Activated B cell treated with CpG ODN at 0.5 μM for 24 hours (primary cell): Measurements from ENCODE around the gene CDC26. TPM values are rescaled to one million over a fixed set of nuclear protein-coding genes. Genes with fewer than 3 reads are reported as not detected.
"Not testable (repeated sequence)": the region's sequence is repeated elsewhere in the genome, so short reads cannot be mapped to it uniquely, and the experiment has no call there.

Source experiments
- ATAC-seq: fragments of 200-7000 bp; cut with Tn5 transposase; one replicate; pipeline ENCODE4 v1.10.0; 2021; ENCODE audit warnings: low read depth, mild to moderate bottlenecking, moderate library complexity
- CTCF ChIA-PET: fragments of 350-600 bp; sonication (Branson Sonifier 250); formaldehyde crosslinking; loops from one replicate; lab custom pipeline; 2021; ENCODE audit warnings: antibody characterized with exemption; lab: Charles Lee
- POLR2A ChIA-PET: fragments of 350-600 bp; sonication (Branson Sonifier 250); formaldehyde crosslinking; loops from one replicate; lab custom pipeline; 2021; ENCODE audit warnings: antibody characterized with exemption; lab: Charles Lee
- DNase-seq: peaks from one replicate; pipeline ENCODE4 v3.0.0; 2022
- H3K27ac Mint-ChIP-seq: one replicate; pipeline ENCODE4 v1.8.0; 2020; ENCODE audit warnings: mixed read lengths
- H3K27me3 Mint-ChIP-seq: one replicate; pipeline ENCODE4 v1.8.0; 2021; ENCODE audit warnings: mixed read lengths
- H3K36me3 Mint-ChIP-seq: one replicate; pipeline ENCODE4 v1.8.0; 2021; ENCODE audit warnings: low read depth, mixed read lengths
- H3K4me1 Mint-ChIP-seq: one replicate; pipeline ENCODE4 v1.8.0; 2021; ENCODE audit warnings: mixed read lengths
- H3K4me3 Mint-ChIP-seq: one replicate; pipeline ENCODE4 v1.8.0; 2020; ENCODE audit warnings: mild to moderate bottlenecking, mixed read lengths
- H3K9me3 Mint-ChIP-seq: one replicate; pipeline ENCODE4 v1.8.0; 2020; ENCODE audit warnings: mixed read lengths
- CTCF ChIP-seq: fragments of 200-600 bp; IDR thresholded peaks from one replicate; pipeline ENCODE4 v1.8.0; 2022; ENCODE audit warnings: antibody characterized with exemption, mild to moderate bottlenecking
- intact Hi-C: fragments of 100-400 bp; cut with micrococcal nuclease; formaldehyde crosslinking; loops from one replicate; pipeline ENCODE4 v1.15.1; 2024
- total RNA-seq: library from RNA; stranded (reverse); gene quantifications from 2 replicates; pipeline ENCODE4 v1.2.3, GENCODE V29; 2022

Gene CDC26
- total RNA-seq, 1 donor from 2014 or later, result 30.4 TPM

- Mint-ChIP-seq H3K27me3 (no peaks in the 10 kb centered on the region), H3K4me1 (no peaks in the 10 kb centered on the region), H3K36me3 (peaks cover 2% of the 10 kb centered on the region), H3K9me3 (no peaks in the 10 kb centered on the region), H3K4me3 (no peak overlapping the region), H3K27ac (no peak overlapping the region)
- ATAC-seq (no peak), DNase-seq (no peak)
- intact Hi-C loops, result no loop called here
- no peak for TF ChIP-seq CTCF
- POLR2A ChIA-PET, result no interaction called here
- CTCF ChIA-PET, result no interaction called here
These were observed 24.6 kb downstream of the CDC26 start for GRCh38 chr9:113250807-113251206.

DNA sequence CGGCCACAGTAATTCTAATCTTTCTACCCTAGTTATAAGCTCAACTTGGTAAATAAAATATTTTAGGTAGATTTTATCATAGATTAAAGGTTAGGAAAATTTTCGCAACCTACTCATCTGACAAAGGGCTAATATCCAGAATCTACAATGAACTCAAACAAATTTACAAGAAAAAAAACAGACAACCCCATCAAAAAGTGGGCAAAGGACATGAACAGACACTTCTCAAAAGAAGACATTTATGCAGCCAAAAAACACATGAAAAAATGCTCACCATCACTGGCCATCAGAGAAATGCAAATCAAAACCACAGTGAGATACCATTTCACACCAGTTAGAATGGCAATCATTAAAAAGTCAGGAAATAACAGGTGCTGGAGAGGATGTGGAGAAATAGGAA lies 25.7 kb downstream of the CDC26 start:
- ATAC-seq, H3K27me3 Mint-ChIP-seq, H3K4me1 Mint-ChIP-seq, DNase-seq, H3K36me3 Mint-ChIP-seq, POLR2A ChIA-PET, H3K9me3 Mint-ChIP-seq, intact Hi-C loops, H3K4me3 Mint-ChIP-seq, H3K27ac Mint-ChIP-seq, CTCF ChIA-PET: not testable (repeated sequence)

- Mint-ChIP-seq H3K4me3 (no peak overlapping the region), H3K27ac (no peak overlapping the region), H3K4me1 (peaks cover 3% of the 10 kb centered on the region), H3K9me3 (no peaks in the 10 kb centered on the region), H3K27me3 (no peaks in the 10 kb centered on the region), H3K36me3 (peaks cover 2% of the 10 kb centered on the region)
- ATAC-seq (no peak), DNase-seq (no peak)
- POLR2A ChIA-PET, result no interaction called here
- intact Hi-C loops, result no loop called here
- no peak for TF ChIP-seq CTCF
- CTCF ChIA-PET, result no interaction called here
These were observed 27.7 kb downstream of the CDC26 start for GRCh38 chr9:113247640-113248039.

DNA sequence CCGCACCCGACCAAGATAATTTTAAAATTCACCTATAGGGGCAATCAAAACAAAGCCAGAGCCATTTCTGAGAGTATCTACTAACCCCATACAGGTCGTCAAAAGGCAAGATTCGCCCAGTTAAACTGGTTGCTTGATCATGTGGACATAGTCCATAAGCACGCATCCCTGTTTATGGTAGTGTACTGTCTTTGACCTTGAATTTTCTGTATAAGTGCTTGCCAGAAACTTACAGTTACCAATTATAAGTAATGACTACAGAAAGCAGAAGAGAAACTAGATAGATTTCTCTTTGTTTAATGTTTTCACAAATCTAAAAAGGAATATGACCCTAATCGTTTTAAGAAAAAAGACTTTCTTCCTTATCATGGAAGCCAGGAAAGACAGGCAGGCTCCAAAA lies 28.4 kb downstream of the CDC26 start:
- Mint-ChIP-seq H3K27ac (no peak overlapping the region), H3K4me3 (no peak overlapping the region), H3K27me3 (no peaks in the 10 kb centered on the region), H3K36me3 (peaks cover 2% of the 10 kb centered on the region), H3K9me3 (no peaks in the 10 kb centered on the region), H3K4me1 (peaks cover 4% of the 10 kb centered on the region)
- CTCF ChIA-PET, result no interaction called here
- DNase-seq (no peak), ATAC-seq (no peak)
- TF ChIP-seq CTCF, result no peak
- intact Hi-C loops, result no loop called here
- POLR2A ChIA-PET, result no interaction called here

- Mint-ChIP-seq H3K27ac (no peak overlapping the region), H3K4me3 (no peak overlapping the region), H3K36me3 (peaks cover 2% of the 10 kb centered on the region), H3K27me3 (no peaks in the 10 kb centered on the region), H3K9me3 (no peaks in the 10 kb centered on the region), H3K4me1 (peaks cover 4% of the 10 kb centered on the region)
- no peak for TF ChIP-seq CTCF
- intact Hi-C loops, result no loop called here
- no peak for ATAC-seq
- CTCF ChIA-PET, result no interaction called here
- no peak for DNase-seq
- POLR2A ChIA-PET, result no interaction called here
These were observed 29.5 kb downstream of the CDC26 start for GRCh38 chr9:113245894-113246293.

GRCh38 chr9:113244556-113244955 lies 30.8 kb downstream of the CDC26 start:
- CTCF ChIA-PET, result no interaction called here
- Mint-ChIP-seq H3K27me3 (no peaks in the 10 kb centered on the region), H3K27ac (no peak overlapping the region), H3K4me3 (no peak overlapping the region), H3K36me3 (peaks cover 2% of the 10 kb centered on the region), H3K9me3 (no peaks in the 10 kb centered on the region), H3K4me1 (peaks cover 4% of the 10 kb centered on the region)
- no peak for ATAC-seq
- intact Hi-C loops, result no loop called here
- no peak for TF ChIP-seq CTCF
- POLR2A ChIA-PET, result no interaction called here
- no peak for DNase-seq
